ENCODE measurements around the gene ZNF165.

DNA sequence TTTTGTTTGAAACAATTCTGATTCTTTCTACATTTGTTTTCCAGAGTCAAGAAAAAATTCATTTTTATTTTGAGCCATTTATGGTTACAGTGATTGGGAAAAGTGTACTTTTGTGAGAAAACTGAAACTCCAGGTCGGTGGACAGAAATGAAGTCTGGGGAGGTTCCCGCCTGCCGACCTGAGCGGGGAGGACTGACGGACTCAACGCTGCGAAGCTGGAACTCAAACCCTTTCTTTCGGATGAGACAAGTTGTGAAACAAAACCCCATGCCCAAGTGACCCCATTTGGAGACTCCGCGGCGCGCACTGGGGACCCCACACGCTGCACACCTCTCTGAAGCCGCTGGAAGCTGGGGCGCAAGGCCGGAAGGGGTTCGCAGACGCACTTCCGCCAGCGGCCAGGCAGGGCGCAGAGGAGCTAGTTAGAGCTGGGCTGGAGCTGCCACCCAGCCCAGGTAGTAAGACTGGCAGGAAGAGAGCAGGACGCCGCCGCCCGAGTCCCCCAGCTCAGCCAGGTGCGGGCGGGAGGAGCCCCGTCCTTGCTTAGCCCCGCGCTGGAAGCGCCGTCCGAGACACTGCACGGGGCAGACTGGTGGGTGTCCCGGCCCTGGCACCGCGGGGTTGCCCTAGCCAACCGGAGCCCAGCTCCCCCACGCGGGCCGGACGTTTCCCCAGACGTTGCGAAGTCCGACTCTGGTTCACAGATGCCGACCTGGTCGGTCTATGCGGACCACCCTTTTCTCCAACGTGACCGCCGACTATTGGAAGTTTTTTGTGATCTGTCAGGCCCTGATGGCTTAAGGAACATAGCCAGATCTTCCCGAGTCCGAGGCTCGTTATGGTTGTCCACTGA lies 24.2 kb downstream of the ZNF165 start:
- TF ChIP-seq, protein P1, sequence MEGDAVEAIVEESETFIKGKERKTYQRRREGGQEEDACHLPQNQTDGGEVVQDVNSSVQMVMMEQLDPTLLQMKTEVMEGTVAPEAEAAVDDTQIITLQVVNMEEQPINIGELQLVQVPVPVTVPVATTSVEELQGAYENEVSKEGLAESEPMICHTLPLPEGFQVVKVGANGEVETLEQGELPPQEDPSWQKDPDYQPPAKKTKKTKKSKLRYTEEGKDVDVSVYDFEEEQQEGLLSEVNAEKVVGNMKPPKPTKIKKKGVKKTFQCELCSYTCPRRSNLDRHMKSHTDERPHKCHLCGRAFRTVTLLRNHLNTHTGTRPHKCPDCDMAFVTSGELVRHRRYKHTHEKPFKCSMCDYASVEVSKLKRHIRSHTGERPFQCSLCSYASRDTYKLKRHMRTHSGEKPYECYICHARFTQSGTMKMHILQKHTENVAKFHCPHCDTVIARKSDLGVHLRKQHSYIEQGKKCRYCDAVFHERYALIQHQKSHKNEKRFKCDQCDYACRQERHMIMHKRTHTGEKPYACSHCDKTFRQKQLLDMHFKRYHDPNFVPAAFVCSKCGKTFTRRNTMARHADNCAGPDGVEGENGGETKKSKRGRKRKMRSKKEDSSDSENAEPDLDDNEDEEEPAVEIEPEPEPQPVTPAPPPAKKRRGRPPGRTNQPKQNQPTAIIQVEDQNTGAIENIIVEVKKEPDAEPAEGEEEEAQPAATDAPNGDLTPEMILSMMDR (IDR thresholded peaks at IDR 0.05; ENCODE audit: poor library complexity, severe bottlenecking) = peak; percentile 79
- no peak for TF ChIP-seq EZH2 (IDR thresholded peaks at IDR 0.05; ENCODE audit: borderline replicate concordance, insufficient read depth, low read length, poor library complexity, severe bottlenecking)
- peak; percentile 55 for TF ChIP-seq MXI1 (conservative IDR thresholded peaks at IDR 0.05; ENCODE audit: poor library complexity, severe bottlenecking)
